ENCODE measurements around the gene GABRB3.

DNA sequence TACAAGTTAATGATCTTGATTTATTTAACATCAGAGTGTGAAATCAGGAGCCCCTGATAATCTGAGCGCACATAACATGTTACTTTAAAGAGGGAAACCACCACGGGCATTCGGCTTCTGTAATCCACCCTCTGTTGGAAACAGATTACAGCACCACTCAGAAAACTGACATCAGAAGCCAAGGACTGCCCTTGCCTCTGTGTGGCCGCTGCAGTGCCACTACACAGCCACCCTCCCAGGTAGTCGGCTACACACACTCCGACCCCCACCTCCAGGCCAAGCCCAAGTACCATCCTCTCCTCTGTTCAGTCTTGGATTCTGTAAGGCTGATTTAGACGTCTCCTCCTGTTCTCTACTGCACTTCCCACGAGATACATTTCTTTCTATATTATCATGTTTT lies 251.7 kb downstream of the GABRB3 start:
- no peak for TF ChIP-seq ZNF23 (tag by site-specific recombination; IDR thresholded peaks at IDR 0.05; ENCODE audit: borderline replicate concordance)
- TF ChIP-seq ZNF660 (tag by site-specific recombination; IDR thresholded peaks at IDR 0.05): no peak
- TF ChIP-seq ZNF214 (tag by site-specific recombination; IDR thresholded peaks at IDR 0.05; ENCODE audit: borderline replicate concordance): no peak
- TF ChIP-seq, protein P1, sequence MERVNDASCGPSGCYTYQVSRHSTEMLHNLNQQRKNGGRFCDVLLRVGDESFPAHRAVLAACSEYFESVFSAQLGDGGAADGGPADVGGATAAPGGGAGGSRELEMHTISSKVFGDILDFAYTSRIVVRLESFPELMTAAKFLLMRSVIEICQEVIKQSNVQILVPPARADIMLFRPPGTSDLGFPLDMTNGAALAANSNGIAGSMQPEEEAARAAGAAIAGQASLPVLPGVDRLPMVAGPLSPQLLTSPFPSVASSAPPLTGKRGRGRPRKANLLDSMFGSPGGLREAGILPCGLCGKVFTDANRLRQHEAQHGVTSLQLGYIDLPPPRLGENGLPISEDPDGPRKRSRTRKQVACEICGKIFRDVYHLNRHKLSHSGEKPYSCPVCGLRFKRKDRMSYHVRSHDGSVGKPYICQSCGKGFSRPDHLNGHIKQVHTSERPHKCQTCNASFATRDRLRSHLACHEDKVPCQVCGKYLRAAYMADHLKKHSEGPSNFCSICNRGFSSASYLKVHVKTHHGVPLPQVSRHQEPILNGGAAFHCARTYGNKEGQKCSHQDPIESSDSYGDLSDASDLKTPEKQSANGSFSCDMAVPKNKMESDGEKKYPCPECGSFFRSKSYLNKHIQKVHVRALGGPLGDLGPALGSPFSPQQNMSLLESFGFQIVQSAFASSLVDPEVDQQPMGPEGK (tag by site-specific recombination; IDR thresholded peaks at IDR 0.05): no peak
- TF ChIP-seq ZNF791 (tag by site-specific recombination; IDR thresholded peaks at IDR 0.05): no peak
- TF ChIP-seq, protein P2, sequence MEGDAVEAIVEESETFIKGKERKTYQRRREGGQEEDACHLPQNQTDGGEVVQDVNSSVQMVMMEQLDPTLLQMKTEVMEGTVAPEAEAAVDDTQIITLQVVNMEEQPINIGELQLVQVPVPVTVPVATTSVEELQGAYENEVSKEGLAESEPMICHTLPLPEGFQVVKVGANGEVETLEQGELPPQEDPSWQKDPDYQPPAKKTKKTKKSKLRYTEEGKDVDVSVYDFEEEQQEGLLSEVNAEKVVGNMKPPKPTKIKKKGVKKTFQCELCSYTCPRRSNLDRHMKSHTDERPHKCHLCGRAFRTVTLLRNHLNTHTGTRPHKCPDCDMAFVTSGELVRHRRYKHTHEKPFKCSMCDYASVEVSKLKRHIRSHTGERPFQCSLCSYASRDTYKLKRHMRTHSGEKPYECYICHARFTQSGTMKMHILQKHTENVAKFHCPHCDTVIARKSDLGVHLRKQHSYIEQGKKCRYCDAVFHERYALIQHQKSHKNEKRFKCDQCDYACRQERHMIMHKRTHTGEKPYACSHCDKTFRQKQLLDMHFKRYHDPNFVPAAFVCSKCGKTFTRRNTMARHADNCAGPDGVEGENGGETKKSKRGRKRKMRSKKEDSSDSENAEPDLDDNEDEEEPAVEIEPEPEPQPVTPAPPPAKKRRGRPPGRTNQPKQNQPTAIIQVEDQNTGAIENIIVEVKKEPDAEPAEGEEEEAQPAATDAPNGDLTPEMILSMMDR (tag by site-specific recombination; IDR thresholded peaks at IDR 0.05): no peak
- TF ChIP-seq YY1 (tag by site-specific recombination; IDR thresholded peaks at IDR 0.05): no peak
- TF ChIP-seq TCF7L2 (IDR thresholded peaks at IDR 0.05; ENCODE audit: borderline replicate concordance, low read depth, low read length): no peak
- TF ChIP-seq ZNF140 (tag by site-specific recombination; IDR thresholded peaks at IDR 0.05): no peak
- TF ChIP-seq, protein P3, sequence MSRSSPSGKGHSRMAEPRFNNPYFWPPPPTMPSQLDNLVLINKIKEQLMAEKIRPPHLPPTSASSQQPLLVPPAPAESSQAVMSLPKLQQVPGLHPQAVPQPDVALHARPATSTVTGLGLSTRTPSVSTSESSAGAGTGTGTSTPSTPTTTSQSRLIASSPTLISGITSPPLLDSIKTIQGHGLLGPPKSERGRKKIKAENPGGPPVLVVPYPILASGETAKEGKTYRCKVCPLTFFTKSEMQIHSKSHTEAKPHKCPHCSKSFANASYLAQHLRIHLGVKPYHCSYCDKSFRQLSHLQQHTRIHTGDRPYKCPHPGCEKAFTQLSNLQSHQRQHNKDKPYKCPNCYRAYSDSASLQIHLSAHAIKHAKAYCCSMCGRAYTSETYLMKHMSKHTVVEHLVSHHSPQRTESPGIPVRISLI (tag by site-specific recombination; IDR thresholded peaks at IDR 0.05): no peak
- TF ChIP-seq ZNF558 (tag by site-specific recombination; IDR thresholded peaks at IDR 0.05): no peak

Data from HEK293 (cell line).